Tibial artery (tissue), 4 donors: ENCODE results near the gene ELMOD1.

ENCODE experiments used
- DNase-seq, 2 donors: peaks; one replicate each; pipeline ENCODE4 v3.0.0-alpha.2; 2019
- H3K27ac ChIP-seq, 2 donors: fragments of 200-600 bp; sonication (generic) in 1 of 2; 1 replicate in 1 of 2; 2 replicates in 1 of 2; pipeline ENCODE4 v1.5.1; 2018 to 2019; ENCODE audit warnings: mild to moderate bottlenecking in 1 of 2
- H3K27me3 ChIP-seq, 2 donors: fragments of 200-600 bp; sonication (generic) in 1 of 2; one replicate each; pipeline versions ENCODE4 v1.5.1 to v1.6.0; 2016 to 2019
- H3K36me3 ChIP-seq, 3 donors: fragments of 200-600 bp; sonication (generic) in 2 of 3; one replicate each; pipeline ENCODE4 v1.5.1; 2016 to 2019; ENCODE audit warnings: mild to moderate bottlenecking in 2 of 3
- H3K4me1 ChIP-seq, 4 donors: fragments of 200-600 bp; sonication (generic) in 2 of 4; 1 replicate in 3 of 4; 2 replicates in 1 of 4; pipeline ENCODE4 v1.5.1; 2016 to 2019
- H3K4me3 ChIP-seq, 2 donors: fragments of 200-600 bp; sonication (generic) in 1 of 2; 1 replicate in 1 of 2; 2 replicates in 1 of 2; pipeline ENCODE4 v1.5.1; 2018 to 2019; ENCODE audit warnings: mild to moderate bottlenecking in 2 of 2
- H3K9me3 ChIP-seq, 3 donors: fragments of 200-600 bp; sonication (generic) in 1 of 3; one replicate each; pipeline ENCODE4 v1.5.1; 2016 to 2019
- CTCF ChIP-seq, 2 experiments: fragments of 200-600 bp in 1 of 2; fragments of 450-650 bp in 1 of 2; IDR thresholded peaks; one replicate each; pipeline ENCODE4 v1.5.1; 2017 to 2019; ENCODE audit warnings: antibody characterized with exemption in 2 of 2, mild to moderate bottlenecking in 1 of 2, moderate library complexity in 1 of 2
- intact Hi-C: fragments of 100-400 bp; cut with DNase I; formaldehyde crosslinking; loops from one replicate; pipeline ENCODE4 v1.15.0; 2023; ENCODE audit warnings: low total_unique reads

ELMOD1 gene

GRCh38 chr11:107702723-107703122 lies 111.8 kb downstream of the ELMOD1 start:
- intact Hi-C loops, result no loop called here

GRCh38 chr11:107704451-107704850 lies 113.5 kb downstream of the ELMOD1 start:
- Histone ChIP-seq H3K4me3 (no peak overlapping the region), H3K36me3 (no peaks in the 10 kb centered on the region), H3K9me3 (no peaks in the 10 kb centered on the region), H3K27ac (no peak overlapping the region), H3K27me3 (no peaks in the 10 kb centered on the region), H3K4me1 (no peaks in the 10 kb centered on the region)
- intact Hi-C loops, result no loop called here
- no peak for DNase-seq
- TF ChIP-seq CTCF (IDR thresholded peaks at IDR 0.05), result no peak

More at GRCh38 chr11:107702723-107703122, 111.8 kb downstream of the ELMOD1 start:
- Histone ChIP-seq H3K9me3 (no peaks in the 10 kb centered on the region), H3K36me3 (no peaks in the 10 kb centered on the region), H3K27me3 (no peaks in the 10 kb centered on the region), H3K4me3 (no peak overlapping the region), H3K27ac (no peak overlapping the region), H3K4me1 (no peaks in the 10 kb centered on the region)
- TF ChIP-seq CTCF (IDR thresholded peaks at IDR 0.05), result no peak
- DNase-seq, result no peak

GRCh38 chr11:107705027-107705426 lies 114.1 kb downstream of the ELMOD1 start:
- no peak overlapping the region for H3K27ac ChIP-seq
- H3K9me3 ChIP-seq, result no peaks in the 10 kb centered on the region
- intact Hi-C loops, result no loop called here
- H3K36me3 ChIP-seq, result no peaks in the 10 kb centered on the region
- no peaks in the 10 kb centered on the region for H3K4me1 ChIP-seq
- no peak for TF ChIP-seq CTCF (IDR thresholded peaks at IDR 0.05)
- no peak overlapping the region for H3K4me3 ChIP-seq
- no peaks in the 10 kb centered on the region for H3K27me3 ChIP-seq
- peak in 1 of 2 donors; percentile 45 for DNase-seq

- Histone ChIP-seq H3K4me1 (no peaks in the 10 kb centered on the region), H3K36me3 (no peaks in the 10 kb centered on the region), H3K9me3 (no peaks in the 10 kb centered on the region), H3K4me3 (no peak overlapping the region), H3K27me3 (peaks cover 0 to 3% of the 10 kb centered on the region in 2 donors), H3K27ac (no peak overlapping the region)
- no peak for DNase-seq
- no peak for TF ChIP-seq CTCF (IDR thresholded peaks at IDR 0.05)
- intact Hi-C loops, result no loop called here
Observed at GRCh38 chr11:107706531-107706930, 115.6 kb downstream of the ELMOD1 start.

- no peak for TF ChIP-seq CTCF (IDR thresholded peaks at IDR 0.05)
- no peaks in the 10 kb centered on the region for H3K36me3 ChIP-seq
- H3K4me3 ChIP-seq, result no peak overlapping the region
- H3K27ac ChIP-seq, result no peak overlapping the region
- peaks cover 0 to 3% of the 10 kb centered on the region in 2 donors for H3K27me3 ChIP-seq
- intact Hi-C loops, result no loop called here
- H3K9me3 ChIP-seq, result no peaks in the 10 kb centered on the region
- H3K4me1 ChIP-seq, result no peaks in the 10 kb centered on the region
- no peak for DNase-seq
Observed at GRCh38 chr11:107707215-107707671, 116.3 kb downstream of the ELMOD1 start.

- H3K4me1 ChIP-seq, result no peaks in the 10 kb centered on the region
- intact Hi-C loops, result no loop called here
- no peak overlapping the region for H3K4me3 ChIP-seq
- no peaks in the 10 kb centered on the region for H3K9me3 ChIP-seq
- peaks cover 0 to 3% of the 10 kb centered on the region in 2 donors for H3K27me3 ChIP-seq
- no peak for TF ChIP-seq CTCF (IDR thresholded peaks at IDR 0.05)
- H3K27ac ChIP-seq, result no peak overlapping the region
- H3K36me3 ChIP-seq, result no peaks in the 10 kb centered on the region
- DNase-seq, result no peak
Observed at GRCh38 chr11:107707807-107708206, 116.9 kb downstream of the ELMOD1 start.
